Erythroblast (primary cell): ENCODE data around the gene CLINT1.

Source experiments
- GATA1 ChIP-seq: IDR thresholded peaks from 2 replicates; pipeline ENCODE4 v1.6.1; 2011; ENCODE audit warnings: low read depth, mild to moderate bottlenecking, control low read depth, low read length, moderate library complexity
- POLR2A ChIP-seq: IDR thresholded peaks from 2 replicates; pipeline ENCODE4 v1.6.1; 2011; ENCODE audit warnings: mild to moderate bottlenecking, low read length

DNA sequence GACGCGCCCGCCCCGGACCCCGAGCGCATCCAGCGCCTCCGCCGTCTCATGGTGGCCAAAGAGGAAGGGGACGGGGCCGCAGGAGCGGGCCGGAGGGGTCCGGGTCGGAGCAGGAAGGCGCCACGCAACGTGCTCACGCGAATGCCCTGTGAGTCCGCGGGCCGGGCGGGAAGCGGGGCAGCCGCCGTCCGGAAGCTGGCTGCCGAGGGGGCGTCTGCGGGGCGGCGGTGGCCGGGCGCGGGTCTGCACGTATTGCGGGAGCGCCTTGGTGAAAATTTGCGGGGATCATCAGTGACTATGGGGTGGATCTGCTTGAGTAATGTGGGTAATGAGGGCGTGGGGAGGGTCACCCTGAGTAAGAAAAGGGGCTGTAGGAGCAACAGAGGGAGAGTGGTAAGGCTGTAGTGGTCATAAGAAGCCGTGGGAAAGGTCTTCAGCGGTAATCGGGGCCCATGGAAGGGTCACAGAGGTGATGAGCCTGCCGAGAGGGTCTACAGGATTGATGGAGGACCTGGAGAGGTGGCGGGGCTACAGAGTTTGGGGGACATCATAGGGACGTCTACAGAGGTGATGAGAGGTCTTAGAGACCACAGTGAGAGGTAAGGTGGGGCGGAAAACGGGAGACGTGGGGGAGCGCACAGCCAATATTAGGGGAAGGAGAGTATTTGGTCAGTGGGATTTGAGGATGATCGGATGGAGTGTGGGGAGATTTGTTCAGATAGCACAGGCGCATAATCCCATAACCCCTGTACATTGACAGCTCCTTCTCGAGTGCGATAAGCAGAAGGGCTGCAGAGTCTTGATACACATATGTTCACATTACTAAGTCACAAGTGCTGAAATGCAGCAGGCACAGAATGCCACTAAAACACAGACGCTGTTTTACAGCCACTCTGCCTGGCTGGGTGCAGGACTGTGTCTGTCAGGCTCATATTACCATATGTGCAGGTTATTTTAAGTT lies 114.6 kb downstream of the CLINT1 start:
- TF ChIP-seq POLR2A (peak; percentile 24), GATA1 (no peak)
